Activated T-helper 17 cell treated with anti-CD3 and anti-CD28 coated beads, Interleukin-2, amount 50 U/mL, for 72 hours (primary cell): ENCODE data around the gene NRBP1. TPM values are rescaled to one million over a fixed set of nuclear protein-coding genes. Genes with fewer than 3 reads are reported as not detected.
A peak's percentile ranks its signal among the peaks of the same experiment; 100 is the strongest.
"Not testable (repeated sequence)": the region's sequence is repeated elsewhere in the genome, so short reads cannot be mapped to it uniquely, and the experiment has no call there.

Experiments used
- ATAC-seq: fragments of 150-1000 bp; cut with Tn5 transposase; replicated peaks from 2 replicates; pipeline ENCODE4 v1.10.0; 2021; ENCODE audit warnings: mild to moderate bottlenecking, moderate library complexity
- H3K27ac Mint-ChIP-seq: one replicate; pipeline ENCODE4 v1.8.0; 2022; ENCODE audit warnings: mixed read lengths
- H3K27me3 Mint-ChIP-seq: one replicate; pipeline ENCODE4 v1.8.0; 2022; ENCODE audit warnings: mixed read lengths
- H3K36me3 Mint-ChIP-seq: one replicate; pipeline ENCODE4 v1.8.0; 2022; ENCODE audit warnings: low read depth, mild to moderate bottlenecking, mixed read lengths
- H3K4me1 Mint-ChIP-seq: one replicate; pipeline ENCODE4 v1.8.0; 2022; ENCODE audit warnings: mixed read lengths
- H3K4me3 Mint-ChIP-seq: one replicate; pipeline ENCODE4 v1.8.0; 2022; ENCODE audit warnings: mild to moderate bottlenecking, mixed read lengths
- H3K9me3 Mint-ChIP-seq: one replicate; pipeline ENCODE4 v1.8.0; 2022; ENCODE audit warnings: mixed read lengths
- total RNA-seq, 2 donors: library from RNA; stranded (reverse); gene quantifications; one replicate each; pipeline ENCODE4 v1.2.3, GENCODE V29; 2022

NRBP1 gene
- total RNA-seq, 2 donors from 2014 or later = 65.2 to 76.1 TPM

DNA sequence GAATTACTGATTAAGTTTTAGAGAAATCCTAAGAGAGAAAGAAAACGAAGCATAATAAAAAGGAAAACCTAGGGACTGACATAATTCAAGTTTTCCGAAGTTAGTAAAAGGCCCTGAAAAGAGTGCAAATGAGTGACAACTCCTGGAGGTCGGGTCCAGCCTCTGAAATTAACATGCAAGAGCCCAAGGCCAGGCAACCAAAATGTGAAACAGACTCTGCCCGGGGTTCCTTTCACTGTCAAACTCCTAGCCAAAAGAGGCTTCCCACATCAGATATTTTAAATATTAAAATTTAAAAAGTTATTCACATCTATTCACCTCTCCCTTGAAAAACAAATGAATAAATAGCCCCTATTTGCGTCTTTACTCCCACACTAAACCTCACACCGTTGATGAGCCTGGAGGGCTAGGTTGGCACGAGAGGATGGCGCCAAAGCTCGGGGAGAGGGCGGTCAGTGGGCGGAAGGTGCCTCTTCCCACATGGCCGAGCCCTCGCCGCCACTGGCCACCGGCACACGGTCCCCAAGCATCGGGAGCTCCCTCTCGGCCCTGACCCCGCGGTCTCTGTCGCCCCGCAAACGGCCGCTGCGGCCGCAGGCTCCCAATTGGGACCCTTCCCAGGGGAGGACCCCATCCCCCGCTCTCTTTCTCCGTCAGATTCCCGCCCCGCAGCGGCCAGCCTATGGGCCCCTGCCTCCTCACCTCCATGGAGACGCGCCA is 19.7 kb upstream of the NRBP1 start:
- peak; percentile 25 for ATAC-seq
- peaks cover 15% of the 10 kb centered on the region for H3K4me1 Mint-ChIP-seq
- H3K9me3 Mint-ChIP-seq = peaks cover 4% of the 10 kb centered on the region

DNA sequence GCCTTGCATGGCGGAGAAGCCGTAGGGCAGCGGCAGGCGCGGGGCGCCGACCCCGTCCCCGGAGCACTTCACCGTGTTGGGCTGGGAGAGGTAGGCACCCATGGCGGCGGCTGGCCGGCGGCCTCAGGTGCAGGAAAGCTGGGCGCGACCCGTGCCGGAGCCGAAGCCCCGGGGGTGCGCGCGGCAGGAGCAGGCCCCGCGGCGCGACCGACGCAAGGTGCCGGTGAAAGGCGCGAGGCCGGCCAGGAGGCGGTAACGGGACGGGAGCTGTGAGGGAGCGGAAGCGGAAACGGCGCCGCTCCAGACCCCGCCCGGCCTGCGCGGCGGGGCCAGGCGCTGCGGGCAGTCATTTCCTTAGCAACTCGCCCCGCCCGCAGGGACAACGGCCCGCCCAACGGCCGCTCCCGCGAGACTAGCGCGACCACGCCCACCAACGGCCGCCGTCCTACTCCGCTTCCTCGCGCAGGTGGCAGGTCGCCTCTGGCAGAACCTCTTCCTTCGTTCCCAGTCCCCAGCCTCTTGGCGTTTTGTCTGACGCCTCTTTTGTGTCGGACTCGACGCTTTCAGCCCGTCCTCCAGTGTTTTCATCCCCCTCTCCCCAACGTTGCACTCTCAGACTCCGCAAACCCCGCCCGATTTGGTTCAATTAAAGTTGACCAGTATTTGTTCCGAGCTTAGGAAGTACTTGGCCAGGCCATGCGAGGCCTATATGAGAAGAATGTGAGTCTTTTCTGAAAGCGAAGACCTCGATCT is 18.9 kb upstream of the NRBP1 start, which contains the start of gene PPM1G:
TSS of gene PPM1G (minus strand) at position 271 of the 753 bp plus-strand sequence. CDS start at position 102, 169 bp downstream.
- ATAC-seq = peak; percentile 99
- H3K4me3 Mint-ChIP-seq = peak within 1 kb of the TSS; percentile 89
- H3K27me3 Mint-ChIP-seq = peaks cover 4% of the 10 kb centered on the region
- H3K27ac Mint-ChIP-seq = peak within 1 kb of the TSS; percentile 87
- H3K9me3 Mint-ChIP-seq = peaks cover 4% of the 10 kb centered on the region
- peaks cover 15% of the 10 kb centered on the region for H3K4me1 Mint-ChIP-seq
- peaks cover 40% of the 10 kb centered on the region for H3K36me3 Mint-ChIP-seq

More for the DNA sequence above, 19.7 kb upstream of the NRBP1 start:
- Mint-ChIP-seq H3K4me3 (peak overlapping the region; percentile 89), H3K27me3 (peaks cover 4% of the 10 kb centered on the region), H3K36me3 (peaks cover 47% of the 10 kb centered on the region), H3K27ac (peak overlapping the region; percentile 85)

DNA sequence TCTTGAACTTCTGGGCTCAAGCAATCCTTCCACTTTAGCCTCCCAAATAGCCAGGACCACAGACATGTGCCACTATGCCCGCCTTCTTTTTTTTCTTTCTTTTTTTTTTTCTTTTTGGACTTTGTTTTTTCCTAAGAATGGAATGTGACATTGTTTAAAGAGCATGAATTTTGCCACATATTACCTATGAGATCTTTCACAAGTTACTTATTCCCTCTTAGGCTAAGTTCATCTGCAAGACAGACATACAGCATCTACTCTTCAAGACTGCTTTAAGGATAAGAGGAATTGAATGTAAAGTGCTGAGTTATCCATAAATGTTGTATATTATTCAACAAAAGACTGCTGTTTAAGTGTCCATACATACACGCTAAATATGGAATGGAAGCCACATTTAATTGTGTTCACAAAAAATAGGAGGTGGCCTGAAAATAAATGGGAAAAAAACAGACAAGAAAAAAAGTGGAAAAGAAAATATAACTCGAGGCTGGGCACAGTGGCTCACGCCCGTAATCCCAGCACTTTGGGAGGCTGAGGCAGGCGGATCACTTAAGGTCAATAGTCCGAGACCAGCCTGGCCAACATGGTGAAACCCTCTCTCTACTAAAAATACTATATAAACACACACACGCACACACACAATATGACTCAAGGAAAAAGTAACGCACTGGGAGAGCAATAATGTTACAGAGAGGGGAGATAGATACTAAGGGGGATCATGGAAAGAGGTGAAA is 15.8 kb upstream of the NRBP1 start:
- peaks cover 10% of the 10 kb centered on the region for H3K4me1 Mint-ChIP-seq
- peaks cover 4% of the 10 kb centered on the region for H3K9me3 Mint-ChIP-seq
- ATAC-seq = no peak
- peaks cover 9% of the 10 kb centered on the region for H3K36me3 Mint-ChIP-seq
- peaks cover 4% of the 10 kb centered on the region for H3K27me3 Mint-ChIP-seq
- H3K27ac Mint-ChIP-seq = no peak overlapping the region
- no peak overlapping the region for H3K4me3 Mint-ChIP-seq

DNA sequence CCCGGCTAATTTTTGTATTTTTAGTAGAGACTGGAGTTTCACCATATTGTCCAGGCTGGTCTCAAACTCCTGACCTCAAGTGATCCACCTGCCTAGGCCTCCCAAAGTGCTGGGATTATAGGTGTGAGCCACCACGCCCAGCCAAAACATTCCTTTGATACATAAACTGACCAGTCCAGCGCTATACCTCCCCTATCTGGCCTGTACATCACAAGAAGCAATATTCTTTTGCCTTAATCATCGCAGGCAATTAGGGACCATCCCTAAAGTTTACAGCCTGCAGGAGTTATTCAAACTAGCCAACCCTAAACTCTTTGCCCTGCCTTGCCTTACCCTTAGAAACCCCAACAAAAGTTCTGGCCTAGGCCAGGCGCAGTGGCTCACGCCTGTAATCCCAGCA is 12.3 kb upstream of the NRBP1 start:
- peaks cover 4% of the 10 kb centered on the region for H3K9me3 Mint-ChIP-seq
- peaks cover 4% of the 10 kb centered on the region for H3K4me1 Mint-ChIP-seq
- ATAC-seq = no peak
- no peak overlapping the region for H3K27ac Mint-ChIP-seq
- H3K36me3 Mint-ChIP-seq = no peaks in the 10 kb centered on the region
- H3K4me3 Mint-ChIP-seq = no peak overlapping the region
- peaks cover 4% of the 10 kb centered on the region for H3K27me3 Mint-ChIP-seq

DNA sequence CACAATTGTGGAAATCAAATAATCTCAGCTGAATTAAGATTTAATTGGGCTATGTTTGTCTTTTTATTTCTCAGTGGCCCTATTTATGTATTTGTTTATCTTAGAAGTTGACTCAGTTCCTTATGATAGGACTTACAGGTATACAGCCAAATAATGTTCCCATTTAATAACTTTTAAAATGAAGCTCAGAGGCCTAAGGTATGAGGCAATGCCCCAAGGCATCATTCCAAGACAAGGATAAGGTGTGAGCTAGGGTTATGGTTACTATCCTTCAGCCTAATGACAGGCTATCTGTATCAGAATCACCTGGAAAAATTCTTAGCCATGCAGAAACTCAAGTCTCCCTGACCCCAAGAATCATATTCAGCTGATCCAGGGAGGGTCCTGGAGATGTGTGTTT is 7.4 kb upstream of the NRBP1 start:
- Mint-ChIP-seq H3K4me3 (no peak overlapping the region), H3K36me3 (no peaks in the 10 kb centered on the region), H3K27ac (no peak overlapping the region), H3K27me3 (no peaks in the 10 kb centered on the region), H3K9me3 (no peaks in the 10 kb centered on the region), H3K4me1 (no peaks in the 10 kb centered on the region)
- ATAC-seq = no peak

DNA sequence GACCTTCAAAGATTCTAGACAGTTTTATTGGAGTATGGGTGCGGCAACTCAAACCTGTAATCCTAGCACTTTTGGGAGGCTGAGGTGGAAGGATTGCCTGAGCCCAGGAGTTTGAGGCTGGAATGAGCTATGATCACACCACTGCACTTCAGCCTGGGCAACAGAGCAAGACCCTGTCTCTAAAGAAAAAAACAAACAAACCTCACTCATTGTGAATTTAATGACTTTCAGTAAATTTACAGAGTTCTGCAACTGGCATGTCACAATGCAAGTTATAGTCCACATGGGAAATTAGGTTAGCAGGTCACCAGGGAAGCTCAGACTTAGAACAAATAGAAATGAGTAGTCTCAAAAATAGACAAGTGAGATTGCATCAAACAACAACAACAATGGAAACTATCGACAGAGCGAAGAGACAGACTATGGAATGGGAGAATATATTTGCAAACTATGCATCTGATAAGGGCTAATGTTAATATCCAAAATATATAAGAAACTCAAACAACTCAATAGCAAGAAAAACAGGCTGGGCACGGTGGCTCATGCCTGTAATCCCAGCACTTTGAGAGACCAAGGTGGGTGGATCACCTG is 6.7 kb upstream of the NRBP1 start:
- ATAC-seq = no peak
- Mint-ChIP-seq H3K4me1 (no peaks in the 10 kb centered on the region), H3K4me3 (no peak overlapping the region), H3K36me3 (no peaks in the 10 kb centered on the region), H3K9me3 (no peaks in the 10 kb centered on the region), H3K27me3 (no peaks in the 10 kb centered on the region), H3K27ac (no peak overlapping the region)

DNA sequence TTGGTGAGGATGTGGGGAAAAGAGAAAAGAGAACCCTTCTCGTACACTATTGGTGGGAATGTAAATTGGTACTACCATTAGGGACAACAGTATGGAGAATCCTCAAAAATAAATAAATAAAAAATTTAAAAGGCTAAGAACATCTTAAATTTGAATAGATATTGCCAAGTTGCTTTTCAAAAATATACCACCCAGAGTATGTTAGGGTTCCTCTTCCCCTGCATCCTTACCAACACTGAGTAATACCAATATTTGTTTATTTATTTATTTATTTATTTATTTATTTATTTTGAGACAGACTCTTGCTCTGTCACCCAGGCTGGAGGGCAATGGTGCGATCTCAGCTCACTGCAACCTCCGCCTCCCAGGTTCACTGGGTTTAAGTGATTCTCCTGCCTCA is 5.5 kb upstream of the NRBP1 start:
- no peak for ATAC-seq
- Mint-ChIP-seq H3K27me3 (no peaks in the 10 kb centered on the region), H3K36me3 (no peaks in the 10 kb centered on the region)

DNA sequence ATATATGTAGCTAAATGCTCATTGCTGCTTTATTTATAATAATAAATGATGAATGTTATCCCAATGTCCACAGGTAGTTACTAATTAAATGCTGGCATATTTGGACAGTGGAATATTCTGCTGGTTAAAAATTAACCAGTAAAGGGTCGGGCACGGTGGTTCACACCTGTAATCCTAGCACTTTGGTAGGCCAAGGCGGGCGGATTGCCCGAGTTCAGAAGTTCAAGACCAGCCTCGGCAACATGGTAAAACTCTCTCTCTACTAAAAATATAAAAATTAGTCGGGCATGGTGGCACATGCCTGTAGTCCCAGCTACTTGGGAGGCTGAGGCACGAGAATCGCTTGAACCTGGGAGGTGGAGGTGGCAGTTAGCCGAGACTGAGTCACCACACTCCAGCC is 3.4 kb upstream of the NRBP1 start:
- not testable (repeated sequence) for H3K4me3 Mint-ChIP-seq, H3K27ac Mint-ChIP-seq, ATAC-seq, H3K27me3 Mint-ChIP-seq, H3K9me3 Mint-ChIP-seq, H3K4me1 Mint-ChIP-seq
- peaks cover 17% of the 10 kb centered on the region for H3K36me3 Mint-ChIP-seq

More for the DNA sequence above, 5.5 kb upstream of the NRBP1 start:
- H3K4me1 Mint-ChIP-seq = peaks cover 5% of the 10 kb centered on the region
- no peaks in the 10 kb centered on the region for H3K9me3 Mint-ChIP-seq
- no peak overlapping the region for H3K4me3 Mint-ChIP-seq
- no peak overlapping the region for H3K27ac Mint-ChIP-seq

DNA sequence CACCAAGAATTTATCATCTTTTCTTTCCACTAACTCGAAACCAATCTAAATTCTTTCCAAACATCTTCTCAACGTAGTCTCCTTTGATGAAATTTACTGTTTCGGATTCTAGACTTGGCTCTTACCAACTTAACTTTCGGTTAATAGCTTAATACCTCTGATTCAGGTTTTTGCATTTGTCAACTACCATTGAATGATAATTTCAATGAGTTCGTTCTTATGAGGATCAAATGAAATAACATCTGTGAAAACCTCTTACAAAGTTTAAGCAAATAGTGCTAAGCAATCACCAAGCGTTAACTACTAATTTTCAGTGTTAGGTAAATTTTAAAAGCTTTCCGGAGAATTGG is 593 bp upstream of the NRBP1 start:
- H3K27me3 Mint-ChIP-seq = no peaks in the 10 kb centered on the region
- H3K36me3 Mint-ChIP-seq = peaks cover 38% of the 10 kb centered on the region
- H3K4me3 Mint-ChIP-seq = peak overlapping the region; percentile 98
- peaks cover 18% of the 10 kb centered on the region for H3K4me1 Mint-ChIP-seq
- peak overlapping the region; percentile 98 for H3K27ac Mint-ChIP-seq
- ATAC-seq = no peak
- no peaks in the 10 kb centered on the region for H3K9me3 Mint-ChIP-seq

DNA sequence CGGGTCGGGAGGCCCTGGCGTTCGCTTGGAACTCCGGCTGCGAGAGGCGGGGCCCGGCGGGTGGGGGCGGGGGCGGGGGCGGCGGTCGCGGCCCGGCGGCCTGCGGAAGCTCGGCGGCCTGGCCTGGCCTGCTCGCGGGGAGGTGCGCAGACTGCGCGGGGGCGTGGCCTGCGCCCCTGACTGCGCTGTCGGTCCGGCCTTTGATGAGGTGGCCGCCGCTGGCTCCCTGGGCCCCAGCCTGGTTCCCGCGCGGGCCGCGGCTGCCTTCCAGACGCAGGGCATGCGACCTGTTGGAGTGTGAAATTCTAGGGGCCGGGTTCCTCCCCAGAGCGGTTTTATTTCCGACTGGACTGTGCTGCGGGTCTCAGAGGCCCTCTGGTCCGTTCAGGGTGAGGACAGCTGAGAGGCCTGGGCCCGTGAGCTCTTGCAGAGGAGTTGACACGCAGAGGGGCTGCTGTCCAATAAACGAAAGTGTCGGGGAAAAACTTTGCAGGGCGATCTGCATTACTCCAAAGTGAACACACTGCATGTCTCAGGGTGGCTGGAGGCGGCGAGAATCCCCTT is 629 bp downstream of the NRBP1 start:
- no peaks in the 10 kb centered on the region for H3K9me3 Mint-ChIP-seq
- H3K27me3 Mint-ChIP-seq = no peaks in the 10 kb centered on the region
- H3K4me1 Mint-ChIP-seq = peaks cover 18% of the 10 kb centered on the region
- H3K27ac Mint-ChIP-seq = peak overlapping the region; percentile 98
- peak; percentile 79 for ATAC-seq
- peaks cover 50% of the 10 kb centered on the region for H3K36me3 Mint-ChIP-seq
- peak overlapping the region; percentile 98 for H3K4me3 Mint-ChIP-seq

DNA sequence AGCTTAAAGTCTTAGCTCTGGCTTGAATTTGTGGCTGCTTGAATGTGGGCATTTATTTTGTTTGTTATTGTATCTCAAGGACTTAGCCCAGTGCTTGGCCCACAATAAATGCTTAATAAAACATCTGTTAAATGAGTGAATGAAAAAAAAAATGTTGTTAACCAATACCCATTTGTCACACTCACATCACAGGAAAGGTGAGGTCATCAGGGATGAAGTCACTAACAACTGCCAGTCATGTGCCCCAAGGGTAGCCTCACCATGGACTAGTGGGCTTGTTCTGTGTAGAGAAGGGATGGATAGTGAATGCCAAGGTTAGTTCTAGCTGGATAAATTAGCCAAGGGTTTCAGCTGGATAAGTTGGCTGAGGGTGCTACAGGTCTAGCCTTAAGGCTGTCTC is 3.0 kb downstream of the NRBP1 start:
- Mint-ChIP-seq H3K27me3 (no peaks in the 10 kb centered on the region), H3K27ac (peak overlapping the region; percentile 91), H3K36me3 (peaks cover 74% of the 10 kb centered on the region), H3K4me1 (peaks cover 18% of the 10 kb centered on the region), H3K9me3 (no peaks in the 10 kb centered on the region), H3K4me3 (peak overlapping the region; percentile 98)
- ATAC-seq = peak; percentile 22

DNA sequence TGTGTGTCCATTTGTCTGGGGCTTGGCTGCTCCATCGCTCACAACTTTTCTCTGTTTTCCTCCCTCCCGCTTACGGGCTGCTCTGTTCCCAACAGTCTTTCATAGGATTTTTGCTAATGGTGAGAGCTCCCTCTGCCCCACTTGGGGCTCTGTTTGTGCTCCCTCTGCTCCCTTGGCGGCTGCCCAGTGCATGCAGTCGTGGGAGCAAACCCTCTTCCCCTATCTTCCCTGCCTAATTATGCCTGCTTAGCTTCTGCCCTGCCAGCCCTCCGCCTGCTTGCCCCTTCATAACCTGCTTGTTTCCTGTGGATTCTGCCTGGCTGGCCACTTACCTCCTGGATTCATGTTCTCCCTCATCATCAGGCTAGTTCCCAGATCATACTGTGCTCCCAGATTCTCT is 7.2 kb downstream of the NRBP1 start:
- Mint-ChIP-seq H3K36me3 (peaks cover 95% of the 10 kb centered on the region), H3K27ac (peak overlapping the region; percentile 14), H3K27me3 (no peaks in the 10 kb centered on the region), H3K4me1 (peaks cover 6% of the 10 kb centered on the region), H3K4me3 (no peak overlapping the region), H3K9me3 (no peaks in the 10 kb centered on the region)
- no peak for ATAC-seq

DNA sequence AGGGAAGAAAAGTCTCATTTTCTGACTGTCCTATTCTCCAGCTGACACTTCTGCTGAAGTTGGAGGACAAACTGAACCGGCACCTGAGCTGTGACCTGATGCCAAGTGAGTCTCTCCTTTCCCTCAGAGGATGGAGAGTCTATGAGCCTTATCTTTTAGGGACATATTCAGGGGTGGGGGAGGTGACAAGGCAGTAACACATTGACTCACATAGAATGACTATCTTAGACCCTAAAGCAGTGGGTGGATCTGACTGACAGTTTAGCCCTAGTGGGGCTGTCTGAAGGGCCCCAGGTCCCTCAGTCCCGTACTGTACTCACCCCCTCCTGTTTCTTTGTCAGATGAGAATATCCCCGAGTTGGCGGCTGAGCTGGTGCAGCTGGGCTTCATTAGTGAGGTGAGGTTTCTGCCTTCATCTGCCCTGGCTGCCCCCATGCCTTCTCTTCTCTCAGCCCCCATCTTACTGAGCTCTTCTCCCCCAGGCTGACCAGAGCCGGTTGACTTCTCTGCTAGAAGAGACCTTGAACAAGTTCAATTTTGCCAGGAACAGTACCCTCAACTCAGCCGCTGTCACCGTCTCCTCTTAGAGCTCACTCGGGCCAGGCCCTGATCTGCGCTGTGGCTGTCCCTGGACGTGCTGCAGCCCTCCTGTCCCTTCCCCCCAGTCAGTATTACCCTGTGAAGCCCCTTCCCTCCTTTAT is 12.9 kb downstream of the NRBP1 start:
- no peak overlapping the region for H3K27ac Mint-ChIP-seq
- no peaks in the 10 kb centered on the region for H3K4me1 Mint-ChIP-seq
- H3K4me3 Mint-ChIP-seq = no peak overlapping the region
- H3K27me3 Mint-ChIP-seq = no peaks in the 10 kb centered on the region
- no peaks in the 10 kb centered on the region for H3K9me3 Mint-ChIP-seq
- peaks cover 71% of the 10 kb centered on the region for H3K36me3 Mint-ChIP-seq
- ATAC-seq = peak; percentile 31
